Right lobe of liver (tissue), 4 donors: ENCODE measurements around the gene KCNC1.

ENCODE experiments used
- POLR2A ChIP-seq: fragments of 450-650 bp; IDR thresholded peaks from one replicate; pipeline ENCODE4 v1.6.1; 2017; ENCODE audit warnings: antibody characterized with exemption, mild to moderate bottlenecking
- TF ChIP-seq, protein P1 (sequence below), 4 donors: fragments of 200-600 bp in 3 of 4; fragments of 450-650 bp in 1 of 4; IDR thresholded peaks; one replicate each; pipeline versions ENCODE4 v1.5.1 to v1.8.0; 2016 to 2022; ENCODE audit warnings: antibody characterized with exemption in 4 of 4, mild to moderate bottlenecking in 2 of 4
- donor health status: DM: no; HTN: no; CAD: no.
- donor health status: DM: no; HTN: no; CAD: no.
- donor health status: DM: no; HTN: yes; CAD: no.

DNA sequence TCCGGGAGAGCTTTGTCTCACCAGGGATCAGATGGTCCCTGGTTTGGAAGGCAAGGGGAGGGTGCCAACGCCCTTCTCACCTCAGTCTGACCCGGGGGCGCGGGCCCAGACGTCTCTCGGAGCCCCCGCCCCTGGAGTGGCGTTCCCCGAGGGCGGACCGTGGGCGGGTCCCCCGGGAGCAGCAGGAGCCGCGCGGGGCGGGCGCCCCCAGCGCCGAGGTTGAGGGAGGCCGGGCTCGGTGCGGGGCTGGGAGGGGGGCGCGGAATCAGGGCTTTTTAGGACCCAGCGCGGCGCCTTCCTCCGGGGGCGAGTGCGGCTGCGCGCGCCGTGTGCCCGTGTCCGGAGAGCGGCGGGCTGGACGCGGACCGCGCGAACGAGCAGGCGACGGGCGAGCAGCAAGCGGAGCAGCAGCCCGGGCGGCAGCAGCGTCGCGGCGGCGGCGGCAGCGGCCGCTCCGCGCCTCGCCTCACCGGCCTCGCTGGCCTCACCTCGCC is at the start of gene KCNC1:
- TF ChIP-seq POLR2A = no peak
- TF ChIP-seq, protein P1, sequence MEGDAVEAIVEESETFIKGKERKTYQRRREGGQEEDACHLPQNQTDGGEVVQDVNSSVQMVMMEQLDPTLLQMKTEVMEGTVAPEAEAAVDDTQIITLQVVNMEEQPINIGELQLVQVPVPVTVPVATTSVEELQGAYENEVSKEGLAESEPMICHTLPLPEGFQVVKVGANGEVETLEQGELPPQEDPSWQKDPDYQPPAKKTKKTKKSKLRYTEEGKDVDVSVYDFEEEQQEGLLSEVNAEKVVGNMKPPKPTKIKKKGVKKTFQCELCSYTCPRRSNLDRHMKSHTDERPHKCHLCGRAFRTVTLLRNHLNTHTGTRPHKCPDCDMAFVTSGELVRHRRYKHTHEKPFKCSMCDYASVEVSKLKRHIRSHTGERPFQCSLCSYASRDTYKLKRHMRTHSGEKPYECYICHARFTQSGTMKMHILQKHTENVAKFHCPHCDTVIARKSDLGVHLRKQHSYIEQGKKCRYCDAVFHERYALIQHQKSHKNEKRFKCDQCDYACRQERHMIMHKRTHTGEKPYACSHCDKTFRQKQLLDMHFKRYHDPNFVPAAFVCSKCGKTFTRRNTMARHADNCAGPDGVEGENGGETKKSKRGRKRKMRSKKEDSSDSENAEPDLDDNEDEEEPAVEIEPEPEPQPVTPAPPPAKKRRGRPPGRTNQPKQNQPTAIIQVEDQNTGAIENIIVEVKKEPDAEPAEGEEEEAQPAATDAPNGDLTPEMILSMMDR (IDR thresholded peaks at IDR 0.05) = no peak
